Inflammatory macrophage (primary cell): ENCODE measurements around the gene COL4A2.

ENCODE experiments used
- DNase-seq, 2 donors: peaks; one replicate each; pipeline ENCODE4 v3.0.0-alpha.2; 2020 to 2022
- total RNA-seq, 18 experiments: gene quantifications; one replicate each; lab custom pipeline; 2026; ENCODE audit warnings: mixed read lengths in 6 of 18, inconsistent platforms in 2 of 18; lab: John Stamatoyannopoulos, UW

Gene COL4A2
- total RNA-seq: 1.3 to 9.6 (median 3.8) reads per million in 18 experiments

DNA sequence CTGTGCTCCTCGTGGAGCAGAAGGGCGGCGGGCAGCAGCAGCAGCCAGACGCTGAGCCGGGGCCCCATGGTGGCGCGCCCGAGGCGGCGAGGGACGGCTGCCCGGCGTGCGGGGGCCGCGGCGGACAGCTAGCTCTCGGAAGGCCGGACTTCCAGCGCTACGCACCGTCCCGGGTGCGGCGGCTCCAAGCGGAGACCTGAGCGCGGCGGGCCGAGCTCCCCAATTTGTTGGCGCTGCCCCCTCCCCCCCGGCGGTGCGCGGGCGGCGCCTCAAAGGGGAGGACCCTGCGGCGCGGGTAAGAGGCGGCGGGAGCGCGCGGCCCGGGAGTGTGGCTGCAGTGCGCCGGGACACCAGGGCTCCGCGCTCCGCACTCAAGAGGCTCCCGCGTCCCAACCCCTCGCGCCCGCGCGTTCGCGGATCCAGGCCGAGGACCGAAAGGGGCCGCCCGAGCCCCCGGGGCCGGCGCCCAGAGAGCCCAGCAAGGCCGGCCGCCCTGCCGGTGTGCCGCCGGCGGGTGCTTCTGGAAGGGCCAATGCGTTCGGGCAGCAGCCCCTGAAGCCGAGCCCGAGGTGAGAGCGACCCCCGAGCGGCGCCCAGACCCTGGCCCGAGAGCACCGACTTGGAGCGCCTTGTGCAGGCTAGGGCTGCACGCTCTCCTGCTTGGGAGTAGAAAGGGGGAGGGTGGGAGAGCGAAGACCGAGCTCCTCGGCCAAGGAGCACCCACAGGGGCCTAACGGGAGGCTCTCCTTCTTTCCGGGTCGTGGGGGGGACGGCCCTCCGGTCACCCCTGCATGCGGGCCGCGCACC, at the start of gene COL4A2, which contains the start of gene COL4A1:
COL4A2 (plus strand) TSS at position 325 of the 807 bp plus-strand sequence. CDS start 620 bp downstream, outside the sequence.
COL4A1 (minus strand) TSS at position 198 of the 807 bp plus-strand sequence; CDS start at position 68, 130 bp downstream.
- DNase-seq: no peak

DNA sequence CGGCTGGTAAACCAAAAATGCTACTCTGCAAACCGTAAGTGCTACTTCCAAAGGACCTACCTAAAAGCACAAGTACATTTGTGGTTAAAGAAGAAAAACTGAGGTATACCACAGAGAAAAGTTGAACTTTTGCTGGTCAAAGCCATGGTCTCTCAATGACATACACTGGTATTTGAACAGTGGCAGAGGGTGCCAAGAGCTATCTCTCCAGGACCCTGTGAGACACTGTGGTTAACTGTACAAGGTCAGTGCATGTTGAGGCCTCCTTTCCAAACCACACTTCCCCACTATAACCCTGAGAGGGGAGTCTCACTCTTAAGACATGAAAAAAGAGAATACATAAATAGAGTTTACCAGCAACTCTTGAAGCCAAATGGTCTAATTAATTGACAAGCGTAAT, 49.7 kb upstream of the COL4A2 start:
- no peak for DNase-seq

DNA sequence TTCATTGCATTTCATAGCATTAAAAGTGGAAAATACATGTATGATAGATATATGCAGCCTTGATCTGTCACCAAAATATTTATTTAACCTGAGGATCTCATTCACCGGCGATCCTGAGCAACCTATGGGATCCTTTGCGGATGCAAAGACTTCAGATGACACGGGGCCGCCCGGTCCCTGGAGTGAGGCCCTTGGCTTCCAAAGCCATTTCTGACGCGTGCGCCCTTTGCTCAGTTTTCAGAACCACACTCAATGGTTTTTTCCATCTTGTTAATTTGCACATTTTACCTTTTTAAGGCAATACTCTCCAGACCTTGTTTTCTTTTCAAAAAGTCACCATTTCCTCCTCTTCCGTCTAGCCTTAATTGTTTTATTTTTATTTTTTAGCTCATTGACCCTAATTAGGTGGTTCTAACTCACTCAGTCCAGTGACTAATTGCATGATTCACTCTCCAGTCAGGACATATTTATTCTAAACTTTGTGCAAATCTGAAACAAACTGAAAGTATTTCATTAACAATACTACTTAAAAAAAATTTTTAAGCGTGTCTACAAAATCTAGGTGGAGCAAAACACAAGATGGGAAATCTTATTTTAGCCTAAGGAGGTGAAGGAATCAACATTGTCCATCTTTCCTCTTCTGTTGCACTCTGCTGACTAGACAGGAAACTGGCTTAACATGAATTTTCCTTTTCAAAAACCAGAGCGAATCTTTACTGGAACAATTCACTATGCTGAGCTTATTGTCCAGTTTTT, 48.0 kb upstream of the COL4A2 start:
- no peak for DNase-seq

DNA sequence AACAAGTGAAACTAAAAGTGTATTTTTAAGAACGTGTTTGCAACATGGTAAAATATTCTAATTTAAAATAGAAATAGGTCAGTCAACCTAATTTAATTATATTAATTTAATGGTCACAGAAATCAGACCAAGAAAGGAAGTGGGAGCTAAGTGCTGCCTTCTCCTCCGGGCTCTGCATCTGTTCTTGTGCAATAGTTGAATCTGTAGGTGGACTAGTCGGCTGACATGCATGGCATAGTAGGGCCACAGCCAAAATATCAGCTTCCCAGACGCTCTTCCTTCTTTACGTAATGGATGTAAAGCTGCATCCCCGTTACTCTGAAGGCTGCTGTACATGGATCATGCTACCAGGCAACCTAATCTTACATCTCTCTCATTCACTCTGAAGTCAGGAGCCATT, 47.4 kb upstream of the COL4A2 start:
- no peak for DNase-seq

DNA sequence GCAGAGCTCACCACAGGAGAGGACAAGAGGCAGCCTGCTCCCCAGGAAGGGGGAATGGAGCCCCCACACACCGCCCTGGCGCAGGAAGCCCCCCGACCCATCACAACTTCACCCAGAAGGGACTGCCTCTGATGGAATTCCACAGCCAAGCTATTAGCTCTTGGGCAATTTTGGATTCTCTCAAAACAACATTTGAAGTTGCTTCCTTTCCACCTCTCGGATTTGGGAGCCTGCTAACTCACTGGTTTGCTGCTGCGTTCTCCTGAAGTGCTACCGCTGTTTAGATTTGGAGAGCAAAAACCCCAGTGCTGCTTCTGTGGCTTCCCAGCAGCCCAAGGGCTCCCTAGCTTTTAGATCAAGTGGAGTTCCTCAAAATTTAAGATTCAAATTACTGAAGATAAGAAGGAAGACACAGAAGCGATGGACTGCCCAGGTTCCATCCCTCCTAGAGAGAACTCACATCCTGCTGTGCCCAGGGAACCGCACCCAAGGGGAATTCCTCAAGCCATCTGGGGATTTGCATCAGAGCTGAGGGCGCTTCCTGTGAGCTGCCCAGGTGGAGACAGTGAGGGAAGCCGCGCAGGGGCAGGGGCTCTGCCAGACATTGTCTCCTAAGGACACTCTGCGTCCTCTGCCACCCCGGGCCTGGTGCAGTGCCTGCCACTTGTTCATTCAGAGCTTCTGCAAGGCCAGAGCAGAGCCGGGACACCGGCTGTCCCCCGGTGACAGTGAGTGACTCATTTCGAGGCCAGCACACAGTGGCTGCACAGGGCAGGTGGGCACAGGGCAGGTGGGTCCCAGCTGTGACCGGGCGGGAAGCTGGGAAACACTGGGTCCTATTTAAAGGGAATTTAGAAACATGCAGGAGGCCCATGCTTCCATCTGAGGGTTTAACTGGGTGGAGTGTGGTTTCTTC, 45.7 kb upstream of the COL4A2 start:
- no peak for DNase-seq

DNA sequence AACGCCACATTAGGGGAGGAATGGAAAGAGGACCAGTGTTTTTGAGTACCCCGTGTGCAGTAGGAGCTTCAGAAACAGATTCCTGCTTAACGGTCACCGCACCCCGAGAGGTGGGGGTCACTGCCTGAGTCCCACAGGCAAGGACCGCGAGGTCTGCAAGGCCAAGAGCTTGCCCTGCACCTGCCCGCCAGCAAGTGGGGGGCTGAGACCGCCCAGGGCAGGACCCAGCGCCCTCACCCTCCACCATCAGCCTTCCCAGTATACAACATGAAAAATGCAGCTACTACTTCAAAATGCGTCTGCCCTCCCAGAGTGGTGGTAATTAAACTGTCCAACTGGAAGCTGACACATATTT, 45.0 kb upstream of the COL4A2 start:
- DNase-seq: no peak

DNA sequence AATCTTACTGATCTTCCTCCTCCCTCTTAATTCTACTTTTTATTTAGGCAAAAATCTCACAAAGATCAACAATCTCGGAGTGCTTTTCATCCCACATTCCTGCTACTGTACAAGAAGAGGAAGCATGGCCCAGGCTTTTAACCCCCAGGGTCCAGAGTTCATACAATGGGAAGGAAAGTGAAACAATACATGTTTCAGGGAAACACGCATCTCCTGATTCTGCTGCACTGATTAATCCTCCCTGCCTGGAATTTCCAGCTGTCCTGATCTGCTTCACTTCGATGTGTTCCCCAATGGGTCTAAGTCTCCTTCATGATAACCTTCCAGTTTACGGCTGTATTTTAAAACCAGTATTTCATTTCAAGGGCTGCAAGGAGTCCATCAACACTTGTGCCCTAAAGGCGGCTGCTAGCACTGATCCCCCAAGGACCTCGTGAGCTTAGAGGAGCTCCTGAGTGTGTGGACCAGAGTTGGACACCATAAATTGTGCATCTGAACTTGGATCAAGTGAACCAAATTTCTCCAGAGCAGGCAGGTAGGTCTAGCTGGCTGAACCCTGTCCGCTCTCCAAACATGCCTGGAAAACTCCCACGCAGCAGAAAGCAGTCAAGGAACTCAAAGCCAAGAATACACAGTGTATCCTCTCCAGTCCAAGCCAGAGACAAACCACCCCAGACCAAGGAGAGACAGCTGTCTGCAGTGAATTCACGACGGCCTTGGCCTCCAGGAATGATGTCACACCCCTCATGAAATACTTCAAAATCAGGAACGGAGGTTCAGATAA, 44.4 kb upstream of the COL4A2 start:
- no peak for DNase-seq

DNA sequence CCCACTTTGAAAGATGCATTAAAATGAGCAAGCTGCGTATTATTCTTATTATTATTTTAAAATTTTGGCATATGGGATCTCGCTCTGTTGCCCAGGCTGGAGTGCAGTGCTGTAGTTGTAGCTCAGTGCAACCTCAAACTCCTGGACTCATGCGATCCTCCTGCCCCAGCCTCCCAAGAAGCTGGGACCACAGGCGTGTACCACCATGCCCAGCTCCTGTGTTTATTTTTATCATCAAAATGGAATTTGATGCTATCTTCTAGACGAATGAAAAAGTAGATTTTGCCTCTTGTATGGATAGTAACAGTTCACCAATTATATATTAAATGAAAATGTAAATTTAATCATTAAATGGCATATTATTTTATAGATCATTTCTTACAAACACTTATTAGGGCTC, 43.7 kb upstream of the COL4A2 start:
- no peak for DNase-seq

DNA sequence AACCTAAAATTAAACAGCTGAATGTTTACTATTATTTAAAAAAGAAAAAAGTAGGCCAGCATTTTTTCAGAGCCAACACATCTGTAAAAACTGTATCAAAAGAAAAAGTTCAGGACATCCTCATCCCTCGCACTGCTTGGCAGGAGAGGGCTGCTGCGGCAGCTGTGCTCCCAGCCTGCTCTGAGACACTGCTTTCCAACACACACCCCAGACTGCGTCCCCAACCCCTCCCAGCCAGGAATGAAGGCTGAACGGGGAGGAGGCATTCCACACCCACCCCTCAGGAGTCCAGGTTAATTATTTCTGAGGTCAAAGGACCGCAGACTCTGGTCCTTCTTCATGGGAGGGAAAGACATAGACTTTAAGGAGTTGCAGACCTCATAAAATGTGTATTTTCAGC, 43.2 kb upstream of the COL4A2 start:
- DNase-seq: no peak

DNA sequence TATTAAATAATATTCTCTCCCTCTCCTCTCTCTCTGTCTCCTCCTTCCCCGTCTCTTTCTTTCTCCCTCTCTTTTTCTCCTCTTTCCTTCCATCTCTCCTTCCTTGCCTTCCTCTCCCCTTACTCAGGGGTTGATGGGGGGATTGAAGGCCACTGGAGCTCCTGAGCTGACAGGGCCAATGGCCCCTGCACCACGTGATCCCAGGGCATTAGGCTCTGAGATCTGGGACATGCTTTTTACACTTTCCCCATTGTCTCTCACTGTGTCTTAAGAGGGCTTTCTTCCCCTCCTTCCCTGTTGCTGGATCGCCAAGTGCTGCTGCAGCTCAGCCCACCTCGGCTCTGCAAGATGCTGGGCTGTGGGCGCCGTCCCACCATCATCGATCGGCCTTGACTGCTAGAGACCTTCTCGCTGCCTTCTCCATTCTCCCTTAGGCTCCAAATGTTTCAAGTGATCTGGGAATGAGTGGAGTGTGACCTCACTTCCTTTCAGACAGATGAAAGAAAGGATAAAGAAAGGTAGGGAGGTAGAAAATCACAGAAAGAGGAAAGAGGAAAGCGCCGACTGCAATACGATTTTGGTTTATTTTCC, 42.3 kb upstream of the COL4A2 start:
- no peak for DNase-seq

DNA sequence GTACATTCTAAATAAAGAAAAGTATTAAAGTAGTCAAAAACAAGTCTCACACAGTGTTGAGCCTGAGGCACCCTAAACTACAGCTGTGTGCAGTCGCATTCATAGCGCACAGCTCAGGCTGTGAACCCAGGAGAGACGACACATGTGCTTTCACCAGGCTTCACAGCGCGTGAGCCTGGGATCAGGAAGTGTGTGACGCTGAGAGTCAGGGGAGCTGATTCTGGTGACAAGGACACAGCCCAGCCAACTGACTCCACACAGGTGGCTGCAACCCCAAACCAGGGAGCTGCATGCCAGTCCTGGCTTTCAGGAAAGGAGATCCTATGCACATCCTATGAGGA, 41.8 kb upstream of the COL4A2 start:
- DNase-seq: no peak

DNA sequence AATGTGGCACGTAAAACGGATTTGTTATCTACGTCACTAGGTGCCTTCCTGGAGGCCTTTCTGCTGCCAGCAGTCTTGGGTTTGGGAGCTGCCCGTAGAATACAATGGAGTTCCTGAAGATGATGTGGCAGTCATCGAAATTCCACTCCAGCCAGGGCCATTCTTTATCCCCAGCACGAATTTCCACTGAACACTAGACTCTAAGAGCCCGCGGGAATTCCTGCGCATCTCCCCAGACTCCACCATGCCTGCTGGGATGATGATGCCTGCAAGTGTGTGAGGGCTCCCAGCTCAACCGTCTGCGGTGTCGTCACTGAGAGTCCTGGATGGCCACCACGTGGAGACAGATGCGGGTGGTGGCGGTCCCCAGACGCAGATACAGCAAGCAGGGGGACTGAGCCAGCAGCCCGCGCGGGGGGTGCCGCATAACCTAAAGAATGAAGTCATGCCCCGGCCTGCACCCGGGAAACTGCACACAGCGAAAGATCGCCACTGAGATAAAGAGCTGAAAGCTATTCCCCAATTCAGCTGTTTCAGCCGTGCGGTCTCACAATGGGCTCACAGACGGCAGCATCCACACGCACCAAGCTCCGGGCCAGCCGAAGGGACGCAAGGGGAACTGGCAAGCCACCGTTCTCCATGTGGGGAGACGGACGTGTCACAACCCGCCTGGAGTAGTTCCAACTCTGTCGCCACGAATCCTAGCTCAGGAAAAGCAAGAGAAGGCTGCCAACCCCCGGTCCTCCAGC, 41.2 kb upstream of the COL4A2 start:
- no peak for DNase-seq

DNA sequence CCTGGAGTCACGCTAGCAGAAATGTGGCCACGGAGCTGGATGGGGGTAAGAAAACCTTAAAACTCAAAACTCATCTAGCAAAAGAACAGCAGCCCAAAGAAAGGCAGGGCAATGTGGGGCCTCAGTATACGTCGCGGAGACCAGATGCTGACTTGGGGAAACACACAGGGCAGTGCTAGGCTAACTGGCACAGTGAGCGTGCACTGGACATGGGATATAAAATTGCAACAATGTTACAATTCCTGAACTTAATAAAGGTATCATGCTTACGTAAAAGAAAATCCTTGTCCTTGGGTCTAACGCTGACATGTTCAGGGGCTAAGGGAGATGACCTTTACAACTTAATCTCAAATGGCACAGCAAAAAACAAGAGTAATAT, 40.7 kb upstream of the COL4A2 start:
- no peak for DNase-seq

DNA sequence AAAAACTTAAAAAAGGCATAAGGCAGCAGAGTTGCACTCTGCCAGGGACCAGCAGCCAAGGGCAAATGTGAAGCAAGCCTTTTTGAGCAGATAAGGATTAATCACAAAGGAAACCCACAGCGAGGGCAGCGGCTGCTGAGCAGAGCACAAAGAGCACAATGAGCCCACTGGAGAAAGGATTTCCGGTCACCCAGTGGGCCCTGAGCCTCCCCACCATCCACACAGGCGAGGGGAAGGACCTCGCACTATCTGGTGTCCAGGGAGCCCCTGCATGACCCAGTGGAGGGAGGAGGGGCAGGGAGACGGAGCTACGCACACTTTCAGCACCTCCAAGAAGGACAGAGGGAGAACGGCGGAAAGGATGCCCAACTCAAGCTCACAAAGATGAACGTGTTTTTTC, 40.1 kb upstream of the COL4A2 start:
- DNase-seq: no peak

DNA sequence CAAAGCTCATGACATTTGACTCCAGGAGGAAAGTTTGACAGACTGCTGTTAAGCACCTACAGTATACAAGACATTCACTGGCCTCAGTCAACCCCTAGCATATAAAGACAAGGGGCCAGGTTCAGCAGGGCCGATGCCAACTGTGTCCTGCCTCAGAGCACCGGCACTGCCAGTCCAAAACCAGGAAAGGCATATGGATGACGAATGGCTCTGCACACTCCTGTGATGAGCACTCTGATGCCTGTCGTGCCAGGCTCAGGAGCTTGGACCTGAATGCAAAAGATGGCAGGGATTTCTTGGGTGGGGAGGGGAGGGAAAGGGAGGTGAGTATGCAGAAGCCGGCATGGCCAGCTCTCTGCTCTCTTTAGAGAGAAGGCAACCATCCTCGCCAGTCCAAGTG, 39.0 kb upstream of the COL4A2 start:
- DNase-seq: no peak

DNA sequence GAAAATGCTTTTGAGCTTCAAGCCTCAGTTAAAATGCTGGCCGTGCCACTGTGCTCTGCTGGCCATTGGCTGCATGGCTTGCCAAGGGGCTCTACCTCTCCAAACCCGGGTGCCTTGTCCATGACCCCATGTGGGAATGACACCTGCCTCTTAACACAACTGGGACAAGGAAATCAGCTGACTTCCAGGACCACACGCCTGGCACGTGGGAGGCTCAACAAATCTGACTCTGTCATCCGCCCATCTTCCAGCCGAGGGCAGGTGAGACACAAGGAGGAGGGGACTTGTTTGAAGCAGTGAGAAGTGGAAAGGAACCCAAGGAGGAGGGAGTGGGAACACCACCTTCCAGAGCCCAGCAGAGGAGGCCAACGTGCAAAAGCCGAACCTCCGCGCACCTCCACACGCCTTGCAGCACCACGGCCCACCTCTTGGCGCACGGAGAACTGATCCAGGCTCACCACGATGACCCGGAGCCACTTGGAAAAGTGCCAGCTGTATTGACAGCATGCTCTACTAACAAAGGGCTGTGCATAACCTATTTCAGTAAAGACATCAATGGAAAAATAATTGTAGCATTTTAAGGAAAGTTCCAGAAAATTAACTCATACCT, 38.4 kb upstream of the COL4A2 start:
- no peak for DNase-seq

DNA sequence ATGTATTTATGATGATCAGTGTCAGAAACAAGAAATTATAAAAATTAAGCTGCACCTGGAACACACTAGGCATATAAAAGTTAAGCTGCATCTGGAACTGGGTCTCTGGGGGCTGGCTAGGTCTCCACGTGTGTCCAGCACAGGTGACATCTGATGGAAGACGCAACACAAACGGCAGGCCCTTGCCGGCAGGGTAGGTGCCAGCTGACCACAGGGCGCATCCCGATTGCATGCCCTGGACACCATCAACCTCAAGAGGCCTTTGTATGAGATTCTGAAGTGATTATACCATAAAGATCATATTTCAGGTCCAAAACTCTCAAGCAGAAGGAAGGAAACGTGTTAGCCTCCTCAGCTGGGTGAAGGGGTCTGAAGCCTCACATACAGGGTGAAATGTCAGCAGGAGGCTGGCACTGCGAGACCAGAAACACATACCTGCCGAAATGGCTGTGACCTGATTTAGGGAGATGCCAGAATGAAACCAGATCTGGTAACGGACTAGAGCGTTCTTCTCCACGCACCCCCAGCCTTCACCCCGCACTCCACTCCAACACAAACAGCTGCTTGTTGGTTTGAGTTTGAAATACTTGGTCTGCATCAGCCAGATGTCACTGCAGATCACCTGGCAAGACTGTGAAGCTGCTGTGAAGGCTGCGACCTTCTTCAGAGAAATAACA, 37.4 kb upstream of the COL4A2 start:
- no peak for DNase-seq

DNA sequence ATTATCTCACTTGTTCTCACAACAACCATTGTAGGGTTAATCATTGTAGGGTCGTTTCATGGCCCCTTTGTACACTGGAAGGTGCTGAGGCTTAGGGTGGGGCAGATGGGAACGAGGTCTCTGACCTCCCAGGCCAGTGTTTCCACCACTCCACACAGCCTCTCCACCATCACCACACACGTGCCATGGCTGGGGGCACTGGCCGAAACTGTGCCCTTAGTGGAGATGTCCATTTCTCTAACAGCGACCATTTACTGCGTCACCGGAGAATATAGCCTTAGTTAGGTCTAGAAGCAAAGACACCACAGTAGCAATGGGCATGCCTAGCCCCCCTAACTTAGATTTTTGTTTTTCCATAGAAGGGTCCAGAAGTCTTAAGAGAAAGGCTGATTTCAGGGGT, 36.6 kb upstream of the COL4A2 start:
- no peak for DNase-seq

DNA sequence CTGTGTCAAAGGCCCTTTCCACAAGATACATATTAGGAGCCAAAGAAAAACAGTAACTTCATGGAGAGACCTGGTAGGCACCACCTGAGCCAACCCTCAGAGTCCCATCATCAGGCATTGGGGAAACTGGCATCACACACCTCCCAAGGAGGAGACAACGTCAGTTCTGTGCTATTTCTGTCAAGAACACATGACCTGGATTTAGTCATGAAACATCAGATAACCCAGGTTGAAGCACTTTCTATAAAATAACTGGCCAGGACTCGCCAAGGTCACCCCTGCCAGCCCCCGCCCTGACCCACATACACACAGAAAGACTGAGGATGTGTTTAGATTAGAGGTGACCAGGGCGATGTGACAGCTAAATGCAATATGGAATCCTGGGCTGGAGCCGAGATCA, 35.8 kb upstream of the COL4A2 start:
- no peak for DNase-seq

DNA sequence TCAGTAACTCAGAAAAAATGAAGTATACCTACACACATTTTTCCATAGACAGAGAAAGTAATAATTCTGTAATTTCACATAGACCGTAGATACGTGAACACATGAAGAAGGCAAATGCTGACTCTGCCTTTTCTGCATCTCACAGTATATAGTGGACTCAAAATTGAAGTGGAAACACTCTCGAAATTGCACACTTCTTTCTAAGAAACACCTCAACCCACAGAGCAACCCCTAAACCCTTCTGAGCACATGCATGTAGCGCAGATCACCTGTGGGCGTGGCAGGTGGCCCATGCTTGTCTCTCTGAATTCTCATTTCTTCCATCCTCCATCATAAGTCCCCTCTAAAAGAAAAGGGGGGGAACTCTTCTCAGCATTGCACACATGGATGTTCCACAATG, 34.9 kb upstream of the COL4A2 start:
- no peak for DNase-seq
